ENCODE measurements around the gene PTPRS.

GRCh38 chr19:5294403-5295160 is 46.0 kb downstream of the PTPRS start:
- TF ChIP-seq ZNF274 (IDR thresholded peaks at IDR 0.05; ENCODE audit: low read depth, low read length), result no peak
- no peak for TF ChIP-seq SUZ12 (IDR thresholded peaks at IDR 0.05; ENCODE audit: extremely low read depth, insufficient read depth, insufficient read length)
